Common myeloid progenitor, CD34-positive (primary cell): ENCODE measurements around the gene TNFRSF19.
A peak's percentile ranks its signal among the peaks of the same experiment; 100 is the strongest.

Experiments
- CTCF ChIA-PET: fragments of 350-600 bp; sonication (Branson Sonifier 250); formaldehyde crosslinking; loops from one replicate; lab custom pipeline; 2021; ENCODE audit warnings: antibody characterized with exemption; lab: Charles Lee
- POLR2A ChIA-PET: fragments of 350-600 bp; sonication (Branson Sonifier 250); formaldehyde crosslinking; loops from one replicate; lab custom pipeline; 2021; ENCODE audit warnings: antibody characterized with exemption; lab: Charles Lee
- DNase-seq, 3 donors: peaks; one replicate each; pipeline versions ENCODE4 v3.0.0 to v3.0.0-alpha.2; 2013
- H3K27ac ChIP-seq, 2 experiments: 1 replicate in 1 of 2; 2 replicates in 1 of 2; pipeline ENCODE4 v1.7.0; 2013; ENCODE audit warnings: inconsistent platforms in 2 of 2, low read length in 2 of 2, mild to moderate bottlenecking in 2 of 2, low read depth in 1 of 2, moderate library complexity in 1 of 2; ENCODE audit not compliant: severe bottlenecking in 2 of 2, insufficient read depth in 1 of 2, poor library complexity in 1 of 2
- H3K27me3 ChIP-seq, 5 experiments: replicated peaks in 2 of 5; 1 replicate in 3 of 5; 2 replicates in 2 of 5; pipeline versions ENCODE4 v1.6.1 to v1.7.0; 2013; ENCODE audit warnings: low read length in 4 of 5, mild to moderate bottlenecking in 2 of 5, moderate library complexity in 2 of 5, inconsistent platforms in 1 of 5; ENCODE audit not compliant: insufficient read depth in 5 of 5, control insufficient read depth in 4 of 5
- H3K36me3 ChIP-seq, 4 experiments: 1 replicate in 2 of 4; 2 replicates in 2 of 4; pipeline versions ENCODE4 v1.6.1 to v1.7.0; 2013; ENCODE audit warnings: low read length in 3 of 4, control low read depth in 1 of 4, mild to moderate bottlenecking in 1 of 4; ENCODE audit not compliant: control insufficient read depth in 4 of 4, insufficient read depth in 4 of 4
- H3K4me1 ChIP-seq, 4 experiments: 1 replicate in 3 of 4; 2 replicates in 1 of 4; pipeline versions ENCODE4 v1.6.1 to v1.7.1; 2013; ENCODE audit warnings: low read length in 3 of 4, mild to moderate bottlenecking in 3 of 4, control low read depth in 1 of 4, inconsistent platforms in 1 of 4, moderate library complexity in 1 of 4; ENCODE audit not compliant: control insufficient read depth in 4 of 4, insufficient read depth in 4 of 4; ENCODE audit errors: control extremely low read depth in 1 of 4
- H3K4me3 ChIP-seq, 7 experiments: 1 replicate in 4 of 7; 2 replicates in 3 of 7; pipeline versions ENCODE4 v1.5.1 to v1.7.0; 2013; ENCODE audit warnings: mild to moderate bottlenecking in 7 of 7, low read length in 6 of 7, moderate library complexity in 6 of 7, inconsistent platforms in 2 of 7, low read depth in 2 of 7, control low read depth in 1 of 7; ENCODE audit not compliant: insufficient read depth in 4 of 7, control insufficient read depth in 1 of 7; ENCODE audit errors: extremely low read depth in 1 of 7
- H3K9me3 ChIP-seq, 5 experiments: 1 replicate in 4 of 5; 2 replicates in 1 of 5; pipeline versions ENCODE4 v1.6.1 to v1.7.1; 2013; ENCODE audit warnings: low read length in 4 of 5, mild to moderate bottlenecking in 2 of 5, inconsistent platforms in 1 of 5, low read depth in 1 of 5, moderate library complexity in 1 of 5; ENCODE audit not compliant: control insufficient read depth in 4 of 5, insufficient read depth in 2 of 5; ENCODE audit errors: control extremely low read depth in 1 of 5
- WGBS: methylation state at CpG from one replicate; pipeline ENCODE4 v1.1.5; 2013; ENCODE audit not compliant: insufficient coverage; 5-methylcytosine and 5-hydroxymethylcytosine counted together

Gene TNFRSF19

GRCh38 chr13:23618341-23618740 is 48.1 kb downstream of the TNFRSF19 start:
- Histone ChIP-seq H3K9me3 (no peaks in the 10 kb centered on the region), H3K4me1 (peaks cover 0 to 8% (median 3%) of the 10 kb centered on the region in 4 experiments), H3K36me3 (no peaks in the 10 kb centered on the region), H3K4me3 (no peak overlapping the region), H3K27me3 (no peaks in the 10 kb centered on the region), H3K27ac (no peak overlapping the region)
- POLR2A ChIA-PET, result no interaction called here
- DNase-seq, result no peak
- CTCF ChIA-PET, result interaction anchor here (1.3 kb wide), 1 partner anchor 13 kb away, joined by 3 read pairs; no protein-coding TSS in a partner anchor
- WGBS, result 100% methylated on average over 6 of the region's 8 CpGs

DNA sequence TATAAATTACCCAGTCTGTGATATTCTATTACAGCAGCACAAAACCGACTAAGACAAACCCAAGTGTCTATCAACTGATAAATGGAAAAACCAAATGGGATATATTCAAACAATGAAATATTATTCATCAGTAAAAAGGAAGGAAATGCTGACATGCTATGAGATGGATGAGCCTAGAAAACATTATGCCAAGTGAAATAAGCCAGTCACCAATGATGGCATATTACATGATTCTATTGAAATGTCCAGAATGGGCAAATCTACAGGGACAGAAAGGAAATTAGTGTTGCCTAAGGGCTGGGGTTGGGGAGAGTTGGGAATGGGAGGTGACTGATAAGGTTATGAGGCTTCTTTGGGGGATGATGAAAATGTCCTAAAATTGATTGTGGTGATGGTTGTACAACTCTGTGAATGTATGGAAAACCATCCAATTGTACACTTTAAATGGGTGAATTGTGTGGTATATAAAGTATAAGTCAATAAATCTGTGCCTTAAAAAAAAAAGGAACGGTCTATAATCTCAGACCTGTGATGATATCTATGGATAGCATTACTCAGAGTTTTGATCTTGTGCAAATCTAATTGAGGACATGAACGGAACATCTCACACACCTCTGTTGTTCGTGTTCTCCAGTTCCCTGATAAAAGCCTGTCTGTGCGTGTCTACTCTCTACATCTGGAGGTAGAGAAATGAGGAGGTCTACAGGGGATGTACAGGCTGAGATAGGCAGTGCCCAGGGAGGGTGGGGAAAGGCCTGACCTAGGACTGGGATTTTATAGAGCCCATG is 49.0 kb downstream of the TNFRSF19 start:
- CTCF ChIA-PET, result interaction anchor here (1.3 kb wide), 1 partner anchor 12 kb away, joined by 3 read pairs; no protein-coding TSS in a partner anchor
- DNase-seq, result no peak
- H3K4me1 ChIP-seq, result peaks cover 0 to 8% (median 3%) of the 10 kb centered on the region in 4 experiments
- H3K36me3 ChIP-seq, result no peaks in the 10 kb centered on the region
- POLR2A ChIA-PET, result no interaction called here
- 100% methylated on average over 1 of the region's 5 CpGs for whole genome bisulfite sequencing
- H3K9me3 ChIP-seq, result peaks cover 0 to 3% (median 0%) of the 10 kb centered on the region in 5 experiments
- no peak overlapping the region for H3K27ac ChIP-seq
- H3K27me3 ChIP-seq, result no peaks in the 10 kb centered on the region
- no peak overlapping the region for H3K4me3 ChIP-seq

DNA sequence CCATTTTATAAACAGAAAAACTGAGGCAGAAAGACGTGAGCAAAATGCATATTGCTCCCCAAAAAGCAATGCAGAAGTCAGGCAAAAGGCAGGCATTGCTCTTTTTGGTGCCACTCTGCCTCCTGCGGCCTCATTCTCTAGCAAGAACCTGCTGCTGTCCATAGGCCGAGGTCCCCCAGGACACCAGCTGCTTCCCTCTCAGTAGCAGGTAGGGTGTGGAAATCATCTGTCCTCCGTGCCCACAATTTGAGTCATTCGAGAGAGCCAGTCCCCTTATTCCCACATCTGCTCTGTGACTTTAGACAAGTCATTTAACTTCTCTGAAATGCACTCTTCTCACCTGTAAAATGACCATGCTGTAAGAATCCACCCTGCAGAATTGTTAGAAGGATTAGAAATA is 50.0 kb downstream of the TNFRSF19 start:
- no peak for DNase-seq
- H3K36me3 ChIP-seq, result no peaks in the 10 kb centered on the region
- CTCF ChIA-PET, result no interaction called here
- H3K4me3 ChIP-seq, result no peak overlapping the region
- H3K9me3 ChIP-seq, result peaks cover 0 to 3% (median 0%) of the 10 kb centered on the region in 5 experiments
- 100% methylated on average over 3 of the region's 5 CpGs for WGBS
- POLR2A ChIA-PET, result no interaction called here
- H3K27me3 ChIP-seq, result no peaks in the 10 kb centered on the region
- peaks cover 0 to 8% (median 3%) of the 10 kb centered on the region in 4 experiments for H3K4me1 ChIP-seq
- H3K27ac ChIP-seq, result no peak overlapping the region

DNA sequence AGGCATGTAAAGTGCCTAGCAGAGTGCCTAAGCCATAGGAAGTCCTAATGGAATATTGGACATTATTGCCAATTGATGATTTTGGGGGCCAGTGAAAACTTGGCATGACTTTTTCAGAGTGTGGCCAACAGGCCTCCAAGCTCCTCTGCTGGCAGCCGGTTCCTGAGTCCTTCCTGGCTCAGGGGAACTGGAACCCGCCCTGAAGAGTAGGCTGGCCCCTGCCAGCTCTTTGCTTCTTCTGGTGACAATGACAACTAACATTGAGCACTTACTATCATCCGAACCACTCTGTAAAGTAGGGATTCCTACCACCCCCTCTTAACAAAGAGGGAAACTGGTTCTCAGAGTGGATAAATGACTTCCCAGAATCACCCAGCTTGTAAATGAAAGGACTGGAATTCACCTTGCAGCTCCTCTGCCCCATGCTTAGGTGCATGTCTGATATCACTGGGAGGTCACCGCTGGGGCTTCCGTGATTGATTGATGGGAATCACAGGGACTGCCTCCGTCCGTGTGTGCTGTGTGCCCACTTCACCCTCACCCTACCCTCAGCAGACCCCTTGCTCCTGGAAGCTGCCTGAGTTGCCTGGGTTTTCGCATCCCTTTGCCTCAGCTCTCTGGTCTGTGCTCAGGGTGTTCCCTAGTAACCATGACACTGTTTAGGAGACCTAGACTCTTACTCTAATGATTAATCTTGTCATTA is 50.6 kb downstream of the TNFRSF19 start:
- Histone ChIP-seq H3K4me3 (no peak overlapping the region), H3K9me3 (peaks cover 0 to 3% (median 0%) of the 10 kb centered on the region in 5 experiments), H3K4me1 (peaks cover 0 to 8% (median 3%) of the 10 kb centered on the region in 4 experiments), H3K27me3 (no peaks in the 10 kb centered on the region), H3K27ac (no peak overlapping the region), H3K36me3 (no peaks in the 10 kb centered on the region)
- ChIA-PET CTCF (no interaction called here), POLR2A (interaction anchor here (0.7 kb wide), 1 partner anchor 25 kb away, joined by 3 read pairs; no protein-coding TSS in a partner anchor)
- DNase-seq, result no peak
- WGBS, result 97% methylated on average over 8 of the region's 8 CpGs

DNA sequence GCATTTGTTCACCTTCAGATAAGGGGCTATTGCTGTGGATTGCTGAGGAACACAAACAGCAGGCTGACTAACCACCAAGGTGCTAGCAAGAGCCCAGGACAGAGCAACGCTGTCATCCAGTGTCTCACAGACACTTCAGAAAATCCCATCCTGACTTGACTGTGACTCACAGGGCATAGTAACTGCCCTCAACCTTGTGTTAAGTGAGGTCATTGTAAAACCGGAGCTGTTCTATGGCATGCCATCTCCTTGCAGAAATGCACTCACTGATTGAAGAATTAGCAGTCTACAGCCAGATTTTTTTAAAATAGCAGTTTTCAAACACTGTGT is 51.1 kb downstream of the TNFRSF19 start:
- H3K9me3 ChIP-seq, result peaks cover 0 to 3% (median 0%) of the 10 kb centered on the region in 5 experiments

DNA sequence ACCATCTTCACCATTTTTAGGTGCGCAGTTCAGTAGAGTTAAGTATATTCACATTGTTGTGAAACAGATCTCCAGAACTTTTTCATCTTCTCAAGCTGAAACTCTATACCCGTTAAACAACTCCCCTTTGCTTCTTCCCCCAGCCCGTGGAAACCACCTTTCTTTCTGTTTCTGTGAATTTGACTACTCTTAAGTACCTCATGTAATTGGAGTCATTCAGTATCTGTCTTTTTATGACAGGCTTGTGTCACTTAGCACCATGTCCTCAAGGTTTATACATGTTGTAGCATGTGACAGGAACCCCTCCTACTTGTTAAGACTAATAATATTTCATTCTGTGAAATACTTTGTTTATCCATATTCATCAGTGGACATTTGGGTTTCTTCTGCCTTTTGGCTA is 52.8 kb downstream of the TNFRSF19 start:
- CTCF ChIA-PET, result no interaction called here
- peaks cover 0 to 3% (median 0%) of the 10 kb centered on the region in 5 experiments for H3K9me3 ChIP-seq
- no peaks in the 10 kb centered on the region for H3K4me1 ChIP-seq
- POLR2A ChIA-PET, result no interaction called here
- H3K36me3 ChIP-seq, result no peaks in the 10 kb centered on the region
- H3K4me3 ChIP-seq, result no peak overlapping the region
- H3K27me3 ChIP-seq, result no peaks in the 10 kb centered on the region
- no peak overlapping the region for H3K27ac ChIP-seq
- DNase-seq, result no peak
- 100% methylated on average over 1 of the region's 3 CpGs for WGBS

More for the DNA sequence above, 51.1 kb downstream of the TNFRSF19 start:
- Histone ChIP-seq H3K36me3 (no peaks in the 10 kb centered on the region), H3K27ac (no peak overlapping the region), H3K4me1 (peaks cover 0 to 8% (median 3%) of the 10 kb centered on the region in 4 experiments), H3K27me3 (no peaks in the 10 kb centered on the region), H3K4me3 (no peak overlapping the region)
- POLR2A ChIA-PET, result interaction anchor here (0.7 kb wide), 1 partner anchor 25 kb away, joined by 3 read pairs; no protein-coding TSS in a partner anchor
- CTCF ChIA-PET, result no interaction called here
- DNase-seq, result peak in 1 of 3 donors; percentile 3
- WGBS, result 41% methylated on average over 2 of the region's 2 CpGs

DNA sequence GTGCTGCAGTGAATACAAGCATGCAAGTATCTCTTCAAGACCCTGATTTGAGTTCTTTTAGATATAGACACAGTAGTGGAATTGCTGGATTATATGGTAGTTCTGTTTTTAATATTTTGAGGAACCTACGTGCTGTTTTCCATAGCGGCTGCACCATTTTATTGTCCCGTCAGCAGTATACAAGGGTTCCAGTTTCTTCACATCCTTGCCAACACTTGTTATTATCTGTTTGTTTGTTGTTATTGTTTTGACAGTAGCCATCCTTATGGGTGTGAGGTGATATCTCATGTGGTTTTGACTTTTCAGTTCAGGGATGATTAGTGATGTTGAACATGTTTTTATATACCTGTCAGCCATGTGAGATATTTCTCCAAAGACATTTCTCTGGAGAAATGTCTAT is 53.2 kb downstream of the TNFRSF19 start:
- Histone ChIP-seq H3K4me1 (no peaks in the 10 kb centered on the region), H3K9me3 (peaks cover 0 to 3% (median 0%) of the 10 kb centered on the region in 5 experiments), H3K27me3 (no peaks in the 10 kb centered on the region), H3K27ac (no peak overlapping the region), H3K36me3 (no peaks in the 10 kb centered on the region), H3K4me3 (no peak overlapping the region)
- POLR2A ChIA-PET, result no interaction called here
- CTCF ChIA-PET, result no interaction called here
- no peak for DNase-seq
- 100% methylated on average over 3 of the region's 3 CpGs for WGBS
